ENCODE results near the gene NOL3.
"Not testable (repeated sequence)": the region's sequence is repeated elsewhere in the genome, so short reads cannot be mapped to it uniquely, and the experiment has no call there.

NOL3 gene

GRCh38 chr16:67170168-67170948, at the start of gene NOL3:
Gene NOL3, plus strand, starts transcription at chr16:67170538.
- no peak for DNase-seq

- not testable (repeated sequence) for DNase-seq
Observed at GRCh38 chr16:67122799-67123198, 47.5 kb upstream of the NOL3 start.

- DNase-seq = no peak
Observed at GRCh38 chr16:67128417-67128816, 41.9 kb upstream of the NOL3 start.

- DNase-seq = no peak
Observed at GRCh38 chr16:67128887-67129286, 41.5 kb upstream of the NOL3 start.

- DNase-seq = no peak
Observed at GRCh38 chr16:67129422-67129821, 40.9 kb upstream of the NOL3 start.

- no peak for DNase-seq
Observed at GRCh38 chr16:67137605-67138004, 32.7 kb upstream of the NOL3 start.

GRCh38 chr16:67141391-67141790, 28.9 kb upstream of the NOL3 start:
- DNase-seq = no peak

- no peak for DNase-seq
Observed at GRCh38 chr16:67142342-67142741, 28.0 kb upstream of the NOL3 start.

- no peak for DNase-seq
Observed at GRCh38 chr16:67144943-67145342, 25.4 kb upstream of the NOL3 start.

GRCh38 chr16:67145746-67146145, 24.6 kb upstream of the NOL3 start:
- DNase-seq = no peak

GRCh38 chr16:67146523-67147357, 23.6 kb upstream of the NOL3 start:
- DNase-seq = no peak

- DNase-seq = no peak
Observed at GRCh38 chr16:67147437-67148140, 22.7 kb upstream of the NOL3 start.

- no peak for DNase-seq
Observed at GRCh38 chr16:67148221-67148620, 22.1 kb upstream of the NOL3 start.

GRCh38 chr16:67148656-67149275, 21.6 kb upstream of the NOL3 start:
- DNase-seq = no peak

GRCh38 chr16:67149276-67150046, 20.9 kb upstream of the NOL3 start:
- no peak for DNase-seq

GRCh38 chr16:67150047-67150832, 20.1 kb upstream of the NOL3 start:
- DNase-seq = no peak

- DNase-seq = no peak
Observed at GRCh38 chr16:67150833-67151396, 19.4 kb upstream of the NOL3 start, which contains the start of gene B3GNT9. Gene B3GNT9, minus strand, starts transcription at chr16:67150998. Its CDS starts 513 bp downstream, at chr16:67150485.

- DNase-seq = no peak
Observed at GRCh38 chr16:67151431-67152097, 18.8 kb upstream of the NOL3 start.

GRCh38 chr16:67154578-67155294, 15.6 kb upstream of the NOL3 start:
- DNase-seq = no peak

Data from NCI-H2029 (cell line).